IPS DF 19.7 (cell line): Measurements from ENCODE around the gene PUDP.
"Not testable (repeated sequence)": the region's sequence is repeated elsewhere in the genome, so short reads cannot be mapped to it uniquely, and the experiment has no call there.

Source experiments
- DNase-seq: peaks from one replicate; pipeline ENCODE4 v3.0.0-alpha.2; 2013; ENCODE audit warnings: low read depth, low spot score

PUDP gene

DNA sequence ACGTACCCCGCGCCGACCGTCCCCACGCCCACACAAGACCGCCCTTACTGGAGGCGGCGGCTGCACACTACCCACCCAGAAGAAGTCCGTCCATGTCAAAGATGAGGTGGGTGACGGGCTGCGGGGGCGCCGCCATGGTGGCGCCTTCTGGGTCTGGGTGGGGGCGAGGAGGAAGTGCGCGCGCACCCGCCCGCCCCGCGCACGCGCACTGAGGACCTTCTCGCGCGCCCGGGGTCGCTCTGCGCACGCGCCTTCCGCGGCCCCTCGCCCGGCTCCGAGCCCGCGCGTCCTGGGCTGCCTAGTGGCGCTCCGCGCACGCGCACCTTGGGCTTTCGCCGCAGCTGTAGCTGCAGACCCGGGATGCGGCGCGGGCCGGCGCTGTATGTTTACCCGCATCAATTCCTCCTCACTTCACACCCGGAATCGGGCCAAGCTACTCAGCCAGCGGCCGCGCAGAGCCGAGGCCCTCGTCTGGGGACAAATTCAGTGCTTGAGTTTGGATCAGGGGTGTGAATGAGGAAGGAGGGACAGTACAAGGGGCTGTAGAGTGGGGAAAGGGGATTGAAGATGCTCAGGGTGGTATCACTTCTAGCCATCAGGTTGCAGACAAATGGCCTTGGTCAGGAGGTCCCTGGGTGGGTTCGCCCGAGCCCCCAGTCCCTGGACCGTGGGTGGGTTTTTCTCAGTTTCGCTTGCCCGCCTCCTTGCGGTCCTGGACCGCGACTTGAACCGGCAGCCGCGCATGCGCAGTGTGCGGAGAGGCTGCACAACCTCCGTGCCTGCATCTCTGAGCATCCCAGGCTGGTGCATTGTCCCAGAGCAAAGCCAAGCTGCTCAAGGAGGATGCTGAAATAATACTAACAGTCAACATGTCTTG is at the start of gene PUDP:
Gene PUDP, minus strand, starts transcription at position 176 of the 877 bp plus-strand sequence. Its CDS starts 40 bp downstream, at position 136.
- DNase-seq, result no peak

DNA sequence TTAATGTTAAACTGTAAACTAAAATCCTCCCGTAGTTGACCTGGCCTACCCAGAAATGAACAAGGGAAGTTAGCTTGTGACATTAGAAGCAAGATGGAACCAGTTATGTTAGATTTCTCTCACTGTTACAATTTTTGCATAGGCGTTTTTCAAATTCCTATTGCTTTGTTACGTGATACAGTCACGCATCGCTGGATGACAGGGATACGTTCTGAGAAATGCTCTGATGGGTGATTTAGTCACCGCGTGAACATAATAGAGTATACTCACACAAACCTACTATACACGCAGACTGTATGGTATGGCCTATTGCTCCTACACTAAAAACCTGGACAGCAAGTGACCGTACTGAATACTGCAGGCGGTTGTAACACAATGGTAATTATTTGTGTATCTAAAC is 46.7 kb upstream of the PUDP start:
- no peak for DNase-seq

DNA sequence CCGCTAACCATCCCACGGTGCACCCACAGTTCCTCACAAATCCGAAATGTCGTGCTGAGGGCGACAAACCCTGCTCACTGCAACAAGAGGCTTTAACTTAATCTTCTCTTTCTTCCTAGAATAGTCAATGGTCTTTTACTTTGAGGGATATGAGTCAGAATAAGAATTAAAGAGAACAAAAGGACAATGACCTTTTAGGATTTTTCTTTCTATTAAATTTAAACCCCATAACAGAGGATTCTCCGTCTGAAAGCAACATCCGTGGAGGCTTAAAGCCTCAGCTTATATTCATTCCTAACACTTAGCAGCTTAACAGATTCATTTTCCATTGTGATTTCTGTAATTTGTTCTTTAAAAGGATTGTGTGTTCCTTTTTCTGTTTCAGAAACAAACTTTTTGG is 44.9 kb upstream of the PUDP start:
- no peak for DNase-seq

DNA sequence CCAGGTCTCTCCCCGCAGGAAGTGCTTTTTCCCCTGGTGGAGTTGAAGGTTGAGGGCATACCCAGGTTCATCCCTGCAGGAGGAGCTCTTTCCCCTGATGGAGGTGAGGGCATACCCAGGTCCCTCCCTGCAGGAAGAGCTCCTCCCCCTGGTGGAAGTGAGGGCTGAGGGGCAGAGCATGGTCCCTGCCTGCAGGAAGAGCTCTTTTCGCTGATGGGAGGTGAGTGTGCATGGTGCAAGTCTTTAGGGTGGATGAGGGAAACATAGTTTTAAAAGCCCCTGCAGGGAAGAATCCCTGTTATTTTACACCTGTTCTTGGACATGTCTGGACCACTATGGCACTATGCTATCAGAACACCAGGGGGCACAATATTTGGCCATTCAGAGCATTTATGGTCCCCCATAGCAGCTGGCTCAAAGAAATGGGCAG is 43.7 kb upstream of the PUDP start:
- peak; percentile 20 for DNase-seq

DNA sequence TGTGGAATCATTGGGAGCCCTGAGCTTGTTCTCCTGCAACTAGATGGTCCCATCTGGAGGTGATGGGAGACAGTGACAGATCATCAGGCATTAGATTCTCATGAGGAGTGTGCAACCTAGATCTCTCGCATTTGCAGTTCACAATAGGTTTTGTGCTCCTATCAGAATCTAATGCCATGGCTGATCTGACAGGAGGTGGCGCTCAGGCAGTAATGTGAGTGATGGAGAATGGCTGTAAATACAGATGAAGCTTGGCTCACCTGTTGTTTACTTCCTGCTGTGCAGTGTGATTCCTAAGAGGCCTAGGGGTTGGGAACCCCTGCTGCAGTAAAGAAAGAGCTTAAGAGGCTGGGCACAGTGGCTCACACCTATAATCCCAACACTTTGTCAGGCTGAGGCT is 42.2 kb upstream of the PUDP start:
- DNase-seq, result no peak

DNA sequence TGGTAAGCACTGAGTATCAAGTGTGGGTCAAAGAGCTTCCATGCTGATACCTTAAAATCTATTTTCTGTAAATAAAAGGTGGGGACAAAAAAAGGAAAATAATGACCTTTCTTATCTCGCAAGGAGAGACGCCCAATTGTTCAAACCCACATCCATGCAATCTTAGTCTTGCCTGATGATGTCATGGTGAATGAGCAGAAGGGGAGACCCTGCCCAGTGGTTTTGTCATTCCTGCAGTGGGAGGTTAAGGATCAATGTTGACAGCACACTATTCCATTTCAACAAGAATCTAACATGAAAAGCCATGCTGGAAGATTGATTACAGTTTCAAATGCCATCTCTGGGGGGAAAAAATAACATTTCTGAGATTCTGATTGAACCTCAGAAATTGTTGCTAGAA is 40.7 kb upstream of the PUDP start:
- DNase-seq, result no peak

DNA sequence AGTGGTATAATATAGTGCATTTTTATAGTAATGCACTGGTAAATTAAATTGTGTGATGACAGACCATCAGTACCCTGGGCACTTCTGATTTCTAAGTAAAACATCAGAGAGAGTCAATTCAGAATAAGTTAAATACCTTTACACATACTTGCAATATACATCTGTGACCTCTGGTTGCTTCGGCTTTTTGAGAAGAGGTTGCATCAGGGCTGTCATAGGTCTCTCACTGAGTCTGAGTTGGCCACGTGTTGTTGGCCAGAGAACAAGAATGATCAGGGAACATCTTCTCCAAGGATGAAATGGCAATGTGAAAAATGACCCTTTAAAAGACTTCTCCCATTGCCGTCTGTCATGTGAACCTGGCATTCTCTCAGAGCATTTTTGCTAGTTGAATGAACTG is 36.9 kb upstream of the PUDP start:
- no peak for DNase-seq

DNA sequence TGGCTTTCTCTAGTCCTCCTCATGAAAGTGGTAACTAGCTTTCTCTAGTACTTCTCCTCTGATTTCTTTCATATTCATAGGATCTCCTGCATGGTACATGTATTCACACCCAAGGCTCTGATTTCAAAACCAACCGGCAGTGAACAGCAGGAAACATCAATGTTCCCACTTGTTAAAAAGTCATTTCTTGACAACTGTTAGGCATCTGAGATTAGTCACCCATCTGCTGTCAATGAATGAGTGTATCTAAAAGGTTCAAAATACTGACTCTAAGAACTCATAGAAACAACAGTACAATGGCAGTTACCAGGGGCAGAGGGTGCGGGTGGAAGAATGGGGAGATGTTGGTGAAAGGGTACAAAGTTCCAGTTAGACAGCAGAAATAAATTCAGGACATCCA is 31.5 kb upstream of the PUDP start:
- no peak for DNase-seq

DNA sequence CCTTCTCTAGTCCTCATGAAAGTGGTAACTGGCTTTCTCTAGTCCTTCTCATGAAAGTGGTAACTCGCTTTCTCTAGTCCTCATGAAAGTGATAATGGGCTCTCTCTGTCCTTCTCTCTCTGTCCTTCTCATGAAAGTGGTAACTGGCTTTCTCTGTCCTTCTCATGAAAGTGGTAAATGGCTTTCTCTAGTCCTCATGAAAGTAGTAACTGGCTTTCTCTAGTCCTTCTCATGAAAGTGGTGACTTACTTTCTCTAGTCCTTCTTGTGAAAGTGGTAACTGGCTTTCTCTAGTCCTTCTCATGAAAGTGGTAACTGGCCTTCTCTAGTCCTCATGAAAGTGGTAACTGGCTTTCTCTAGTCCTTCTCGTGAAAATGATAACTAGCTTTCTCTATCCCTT is 30.9 kb upstream of the PUDP start:
- not testable (repeated sequence) for DNase-seq

DNA sequence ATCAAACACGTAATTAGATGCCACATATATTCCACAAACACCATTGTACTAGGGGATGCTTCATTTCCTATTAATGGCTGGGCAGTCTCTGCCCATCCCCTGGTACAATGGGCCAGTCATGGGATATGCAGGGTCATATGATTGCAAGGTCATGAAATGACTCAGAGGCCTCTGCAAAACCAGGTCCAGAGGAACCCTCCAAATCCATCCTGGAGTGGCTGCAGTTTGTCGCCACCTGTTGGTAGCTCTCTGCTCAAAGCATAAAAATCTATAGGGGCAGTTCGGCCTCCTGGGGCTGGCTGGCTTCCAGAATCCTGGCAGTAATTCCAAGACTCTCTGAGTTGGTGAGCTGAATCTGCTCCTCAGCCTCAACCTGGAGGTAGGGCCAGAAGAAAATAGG is 22.9 kb upstream of the PUDP start:
- DNase-seq, result no peak

DNA sequence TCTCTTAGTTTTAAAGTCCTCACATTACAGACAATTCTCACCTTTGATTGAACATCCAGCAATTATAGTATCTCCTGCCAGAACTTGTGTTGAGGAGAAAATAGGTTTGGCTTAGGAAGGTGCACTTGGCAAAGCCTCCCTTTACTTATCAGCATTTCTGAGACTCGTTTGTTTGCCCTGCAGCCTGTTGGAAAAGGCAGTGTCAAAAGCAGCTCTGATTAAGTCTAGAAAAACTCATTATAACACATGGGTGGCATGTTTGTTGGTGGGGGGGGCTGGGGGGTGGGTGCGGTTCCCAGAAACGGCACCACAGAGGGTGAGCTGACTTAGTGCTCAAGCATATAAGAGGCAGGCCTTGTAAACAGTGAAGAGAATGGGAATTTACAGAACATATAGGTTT is 21.7 kb upstream of the PUDP start:
- no peak for DNase-seq

DNA sequence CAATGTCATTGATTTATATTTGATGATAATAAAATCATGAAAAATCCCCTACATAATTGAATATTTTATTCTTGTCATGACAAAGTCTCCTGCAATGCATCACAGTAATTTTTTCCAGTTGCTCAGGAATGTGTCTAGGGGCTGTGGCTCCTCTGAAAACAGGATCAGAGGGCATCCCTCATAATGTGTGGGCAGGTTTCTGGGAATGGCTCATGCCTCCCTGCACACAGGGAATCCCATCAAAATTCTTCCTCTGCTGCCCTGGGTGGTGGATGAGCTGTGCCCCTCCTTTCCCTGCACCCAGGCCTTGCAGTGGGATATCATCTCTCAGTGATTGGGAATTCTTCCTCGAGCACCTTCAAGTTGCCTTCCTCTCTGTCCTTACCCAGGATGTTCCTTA is 20.4 kb upstream of the PUDP start:
- DNase-seq, result no peak

DNA sequence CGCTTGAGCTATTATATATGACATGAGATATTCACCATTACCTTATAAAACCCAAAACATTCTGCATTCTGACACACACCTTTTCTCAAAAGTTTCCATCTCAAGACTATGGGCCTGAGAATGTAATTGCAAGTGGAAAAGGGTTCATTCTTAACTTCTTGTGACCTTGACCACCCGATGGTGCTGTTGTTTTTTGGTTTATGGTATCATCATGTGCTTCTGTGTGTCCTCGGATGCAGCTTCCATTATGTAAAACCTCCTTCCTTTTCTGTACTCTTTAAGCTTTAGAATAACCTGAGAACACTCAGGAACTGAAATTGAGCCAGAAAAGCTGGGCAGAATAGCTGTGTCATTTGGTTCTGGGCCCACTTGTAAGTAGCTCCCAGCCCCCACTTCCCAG is 16.2 kb upstream of the PUDP start:
- DNase-seq, result no peak

DNA sequence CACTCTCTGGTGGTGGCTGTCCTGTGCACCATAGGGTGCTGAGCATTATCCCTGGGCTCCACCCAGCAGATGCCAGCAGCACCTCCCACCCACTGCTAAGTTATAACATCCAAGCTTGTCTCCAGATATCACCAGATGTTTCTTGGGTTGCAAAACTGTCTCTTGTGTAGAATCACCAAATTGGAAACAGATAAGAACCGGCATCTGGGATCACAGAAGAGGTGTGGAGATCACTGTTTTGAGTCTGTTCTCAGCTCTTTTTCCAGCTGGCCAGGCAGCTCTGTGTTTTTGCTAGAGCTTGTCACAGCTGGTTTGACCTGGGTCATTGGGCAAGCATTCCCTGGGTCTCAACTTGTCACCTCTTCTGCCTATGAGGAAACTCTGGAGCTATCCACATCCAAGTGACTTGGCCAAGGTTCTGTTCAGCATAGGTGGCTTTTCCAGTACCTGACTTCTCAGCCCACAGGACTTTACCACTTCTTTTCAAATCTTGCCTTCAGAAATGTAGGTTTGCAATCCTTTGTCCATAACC is 15.3 kb upstream of the PUDP start:
- no peak for DNase-seq

DNA sequence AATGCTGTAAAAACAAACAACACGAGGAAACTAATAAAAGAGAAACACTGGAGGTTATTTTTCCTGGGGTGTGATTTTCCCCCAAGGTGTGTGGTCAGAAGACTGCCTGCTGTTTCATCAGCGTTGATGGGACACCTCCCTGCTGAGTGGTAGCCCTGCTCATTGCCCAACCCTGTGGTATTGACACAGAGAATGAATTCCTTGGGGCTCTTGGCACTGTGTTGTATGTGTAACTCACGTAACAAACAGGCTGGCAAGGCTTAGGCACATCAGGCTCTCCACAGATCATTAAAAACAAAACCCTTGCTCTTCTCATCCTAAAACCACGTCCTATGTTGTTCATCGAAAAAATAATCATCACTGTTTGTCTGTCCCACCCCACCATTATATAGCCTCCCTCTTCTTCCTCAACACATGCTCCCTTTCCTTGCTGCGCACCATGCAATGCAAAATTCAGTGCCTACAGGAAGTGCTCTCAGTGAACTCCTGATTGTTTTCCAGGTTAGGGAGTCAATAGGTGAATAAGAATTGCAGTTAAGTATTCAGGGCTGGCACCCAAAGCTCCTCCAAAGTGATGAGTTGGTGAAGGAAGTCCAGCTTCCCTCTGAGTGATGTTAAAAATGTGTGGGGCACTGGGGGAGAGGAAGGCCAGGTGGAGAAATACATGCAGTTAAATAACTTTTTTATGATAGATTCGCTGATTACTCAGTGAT is 11.4 kb upstream of the PUDP start:
- DNase-seq, result no peak

DNA sequence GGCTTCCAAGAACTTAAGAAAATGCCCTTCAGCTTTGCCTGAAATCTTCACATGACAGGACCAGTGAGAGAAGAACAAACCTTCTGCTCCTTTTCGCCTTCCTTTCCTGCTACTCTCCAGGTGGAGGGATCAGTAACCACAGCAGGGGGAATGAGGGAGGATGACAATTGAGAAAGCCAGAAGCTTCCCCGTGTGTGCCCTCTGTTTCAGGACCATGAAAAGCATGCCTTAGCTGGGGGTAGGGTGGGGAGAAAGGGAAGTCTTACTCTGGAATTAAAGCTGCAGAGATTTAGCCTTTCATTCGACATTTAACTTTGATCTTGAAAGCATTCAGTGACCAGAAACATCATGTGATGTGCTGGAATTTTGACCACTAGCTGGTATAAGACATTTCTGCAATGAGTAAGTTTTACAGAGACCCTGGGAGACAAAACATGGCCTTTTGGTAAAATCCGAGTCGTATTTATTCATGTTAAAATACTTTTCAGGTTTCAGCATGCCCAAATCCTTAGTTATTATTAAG is 10.6 kb upstream of the PUDP start:
- no peak for DNase-seq

DNA sequence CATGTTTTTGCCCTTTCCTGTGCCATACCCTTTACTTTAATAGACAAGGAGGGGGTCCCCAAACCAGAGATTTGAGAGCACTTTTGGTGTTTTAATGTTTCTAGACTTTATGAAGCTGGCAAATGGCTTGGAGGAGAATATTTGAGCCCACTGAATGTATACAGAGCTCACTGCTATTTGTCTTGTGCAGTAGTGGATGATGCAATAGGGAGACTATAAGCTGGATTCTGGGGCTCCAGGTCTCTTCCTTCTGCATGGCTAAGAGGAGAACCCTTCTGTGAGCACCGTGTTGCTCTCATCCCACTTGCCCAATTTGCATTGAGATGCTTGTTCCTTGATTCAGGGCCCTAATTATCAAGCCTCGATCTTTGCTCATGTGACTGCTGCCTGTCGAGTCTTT is 8.9 kb upstream of the PUDP start:
- no peak for DNase-seq

DNA sequence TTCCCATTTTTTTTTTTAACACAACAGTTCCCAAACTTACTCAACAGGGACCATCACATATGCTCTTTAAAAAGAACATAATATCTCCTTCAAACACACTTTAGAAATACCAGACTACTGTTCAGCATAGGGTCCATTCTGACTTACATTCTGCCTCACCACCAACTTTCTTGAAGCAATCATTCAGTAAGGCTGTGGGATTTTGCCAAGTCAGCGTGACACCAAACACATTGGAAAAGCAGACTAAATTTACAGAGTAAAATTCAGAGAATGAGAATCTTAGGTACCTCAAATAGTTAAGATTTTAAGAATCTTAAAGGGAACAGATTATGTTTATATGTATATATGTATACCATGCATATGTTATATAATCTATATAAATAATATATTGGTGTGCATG is 7.2 kb upstream of the PUDP start:
- DNase-seq, result no peak

DNA sequence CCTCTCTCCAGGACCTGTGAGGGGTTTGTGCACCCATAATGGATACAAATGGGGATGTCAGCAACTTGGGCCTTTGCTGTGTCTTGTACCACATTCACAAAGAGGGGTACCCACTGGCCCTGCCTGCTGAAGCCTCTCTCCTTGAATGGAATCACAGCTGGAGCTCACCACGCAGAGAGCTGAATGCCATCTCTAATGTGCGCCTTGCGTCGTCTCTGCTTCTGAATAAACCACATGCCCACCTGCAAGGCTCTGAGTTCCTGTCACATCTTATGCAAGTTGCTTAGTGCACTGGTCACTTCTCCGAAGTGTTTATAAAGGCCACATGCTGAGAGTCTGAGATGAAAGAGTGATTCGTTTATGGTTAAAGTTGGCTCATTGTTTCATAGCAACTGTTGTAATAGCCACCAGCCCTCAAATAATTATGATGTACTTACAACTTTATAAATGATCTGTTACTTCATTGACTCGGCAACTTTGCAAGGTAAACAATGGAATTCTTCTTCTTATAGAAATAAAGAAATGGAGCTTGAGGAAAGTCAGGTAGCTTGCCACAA is 6.2 kb upstream of the PUDP start:
- no peak for DNase-seq

DNA sequence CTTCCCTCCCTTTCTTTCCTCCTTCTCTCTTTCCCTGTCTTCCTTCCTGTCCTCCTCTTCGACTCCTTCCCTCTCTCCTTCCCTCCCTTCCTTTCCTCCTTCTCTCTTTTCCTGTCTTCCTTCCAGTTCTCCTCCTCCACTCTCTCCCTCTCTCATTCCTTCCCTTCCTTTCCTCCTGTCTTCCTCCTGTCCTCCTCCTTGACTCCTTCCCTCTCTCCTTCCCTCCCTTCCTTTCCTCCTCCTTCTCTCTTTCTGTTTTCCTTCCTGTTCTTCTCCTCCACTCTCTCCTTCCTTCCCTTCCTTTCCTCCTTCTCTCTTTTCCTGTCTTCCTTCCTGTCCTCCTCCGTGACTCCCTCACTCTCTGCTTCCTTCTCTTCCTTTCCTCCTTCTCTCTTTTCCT is 5.3 kb upstream of the PUDP start:
- no peak for DNase-seq

DNA sequence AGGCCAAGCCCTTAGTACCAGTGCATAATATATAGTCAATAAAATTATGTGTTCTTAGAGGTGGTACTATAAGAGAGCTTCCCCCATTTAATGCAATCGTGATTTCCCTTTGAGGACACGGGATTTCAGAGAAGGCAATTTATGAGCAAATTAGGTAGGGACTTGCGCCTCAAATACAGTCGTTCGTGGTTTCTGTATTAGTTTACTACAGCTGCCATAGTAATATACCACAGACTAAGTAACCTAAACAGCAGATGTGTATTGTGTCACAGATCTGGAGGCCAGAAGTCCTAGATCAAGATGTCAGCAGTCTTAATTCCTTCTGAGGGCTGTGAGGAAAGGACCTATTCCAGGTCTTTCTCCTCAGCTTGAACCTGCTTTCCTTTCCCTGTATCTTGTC is 1.5 kb upstream of the PUDP start:
- no peak for DNase-seq

DNA sequence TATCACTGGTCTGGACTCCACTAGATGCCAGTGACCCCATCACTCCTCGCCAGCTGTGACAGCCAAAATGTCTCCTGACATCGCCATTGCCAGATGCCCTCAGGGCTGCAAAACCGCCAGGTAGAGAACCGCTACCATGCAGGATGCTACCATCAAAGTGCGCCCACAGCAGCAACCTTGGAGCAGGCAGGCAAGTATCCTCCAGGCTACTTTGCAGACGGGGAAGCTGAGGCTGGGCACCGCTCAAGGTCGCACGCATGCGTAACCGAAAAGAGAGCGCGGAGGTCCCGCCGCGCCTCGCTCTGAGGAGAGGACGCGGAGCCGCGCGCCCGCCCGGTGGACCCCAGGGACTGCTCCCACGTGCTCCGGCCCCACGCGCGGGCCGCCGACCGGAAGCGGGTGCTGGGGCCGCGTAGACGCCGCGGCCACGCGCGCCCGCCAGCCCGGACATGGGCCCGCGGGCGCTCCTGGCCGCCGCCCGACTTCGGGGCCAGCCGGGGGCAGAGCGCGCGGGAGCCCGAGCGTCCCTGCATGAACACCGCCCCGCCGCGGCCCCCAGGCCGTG is 458 bp downstream of the PUDP start, which contains the start of gene STS:
Gene STS, plus strand, starts transcription at position 300 of the 565 bp plus-strand sequence. CDS start 105,488 bp downstream, outside the sequence.
- DNase-seq, result no peak
